IMR-90 (cell line): ENCODE results near the gene USH1G. TPM values are rescaled to one million over a fixed set of nuclear protein-coding genes. Genes with fewer than 3 reads are reported as not detected.

Source experiments
- ATAC-seq: fragments of 200-7000 bp; cut with Tn5 transposase; 2 replicates; pipeline ENCODE4 v1.9.1; 2020; ENCODE audit warnings: low read depth, mild to moderate bottlenecking, moderate library complexity
- BruUV-seq: library from RNA; stranded (reverse); fragments of 400-500 nt; replicated peaks from 2 replicates; lab custom pipeline; 2021; lab: Mats Ljungman, UMichigan
- CTCF ChIA-PET: fragments of 300-600 bp; formaldehyde crosslinking; extraction: SDS; loops from one replicate; lab custom pipeline; 2021; ENCODE audit warnings: antibody characterized with exemption; lab: Yijun Ruan, JAX
- POLR2A ChIA-PET: fragments of 300-600 bp; sonication (Branson Sonifier 250); formaldehyde crosslinking; loops from one replicate; lab custom pipeline; 2022; ENCODE audit warnings: antibody characterized with exemption; ENCODE audit not compliant: unreplicated experiment; lab: Charles Lee
- DNase-seq: peaks from one replicate; pipeline ENCODE4 v3.0.0; 2013
- H2AFZ ChIP-seq: replicated peaks from 2 replicates; pipeline ENCODE3; 2013; ENCODE audit warnings: low read length, mild to moderate bottlenecking; ENCODE audit not compliant: poor library complexity
- H2AK5ac ChIP-seq: 2 replicates; pipeline ENCODE4 v1.6.1; 2013; ENCODE audit warnings: low read depth, low read length, inconsistent platforms
- H2AK9ac ChIP-seq: replicated peaks from 2 replicates; pipeline ENCODE3; 2013; ENCODE audit warnings: mild to moderate bottlenecking, low read depth, low read length, moderate library complexity; ENCODE audit not compliant: poor library complexity
- H2BK120ac ChIP-seq: 2 replicates; pipeline ENCODE4 v1.6.1; 2013; ENCODE audit warnings: low read depth, low read length, inconsistent platforms
- H2BK15ac ChIP-seq: 3 replicates; pipeline ENCODE4 v1.6.1; 2013; ENCODE audit warnings: low read depth, low read length, inconsistent platforms
- H2BK20ac ChIP-seq: 2 replicates; pipeline ENCODE4 v1.6.1; 2013; ENCODE audit warnings: low read depth, mild to moderate bottlenecking, inconsistent platforms, low read length, moderate library complexity
- H2BK5ac ChIP-seq: 2 replicates; pipeline ENCODE4 v1.6.1; 2013; ENCODE audit warnings: mild to moderate bottlenecking, low read depth, low read length, inconsistent platforms; ENCODE audit not compliant: poor library complexity, severe bottlenecking
- H3K14ac ChIP-seq: replicated peaks from 2 replicates; pipeline ENCODE4 v1.6.1; 2013; ENCODE audit warnings: low read depth, low read length, inconsistent platforms
- H3K18ac ChIP-seq: 2 replicates; pipeline ENCODE4 v1.6.1; 2013; ENCODE audit warnings: low read depth, low read length, control low read depth
- H3K23ac ChIP-seq: 2 replicates; pipeline ENCODE4 v1.6.1; 2013; ENCODE audit warnings: low read depth, low read length, inconsistent platforms
- H3K27ac ChIP-seq: 2 replicates; pipeline ENCODE4 v1.5.1; 2013; ENCODE audit warnings: mild to moderate bottlenecking, control low read depth, low read length; ENCODE audit not compliant: insufficient read depth
- H3K27me3 ChIP-seq: 2 replicates; pipeline ENCODE4 v1.6.1; 2013; ENCODE audit warnings: low read length; ENCODE audit not compliant: control insufficient read depth, insufficient read depth
- H3K36me3 ChIP-seq: 2 replicates; pipeline ENCODE4 v1.6.1; 2013; ENCODE audit warnings: low read length, mixed read lengths; ENCODE audit not compliant: control insufficient read depth, insufficient read depth
- H3K4ac ChIP-seq: 2 replicates; pipeline ENCODE4 v1.6.1; 2013; ENCODE audit warnings: low read depth, low read length, inconsistent platforms
- H3K4me1 ChIP-seq: 2 replicates; pipeline ENCODE4 v1.6.1; 2013; ENCODE audit warnings: low read length, mixed read lengths; ENCODE audit not compliant: control insufficient read depth, insufficient read depth
- H3K4me2 ChIP-seq: 2 replicates; pipeline ENCODE4 v1.6.1; 2013; ENCODE audit warnings: low read depth, mild to moderate bottlenecking, control low read depth, low read length, moderate library complexity
- H3K4me3 ChIP-seq: 2 replicates; pipeline ENCODE4 v1.5.1; 2013; ENCODE audit warnings: low read depth, mild to moderate bottlenecking, control low read depth, low read length, moderate library complexity; ENCODE audit not compliant: insufficient read depth
- H3K56ac ChIP-seq: 2 replicates; pipeline ENCODE4 v1.6.1; 2013; ENCODE audit warnings: low read length, inconsistent platforms; ENCODE audit not compliant: insufficient read depth; ENCODE audit errors: extremely low read depth
- H3K79me1 ChIP-seq, 2 experiments: 2 replicates each; pipeline ENCODE4 v1.6.1; 2013; ENCODE audit warnings: low read length in 2 of 2, inconsistent platforms in 1 of 2, low read depth in 1 of 2
- H3K9ac ChIP-seq: 2 replicates; pipeline ENCODE4 v1.6.1; 2013; ENCODE audit warnings: low read depth, low read length, control low read depth
- H3K9me1 ChIP-seq: 2 replicates; pipeline ENCODE4 v1.6.1; 2013; ENCODE audit warnings: low read length, inconsistent platforms; ENCODE audit not compliant: insufficient read depth
- H3K9me3 ChIP-seq: 2 replicates; pipeline ENCODE4 v1.6.1; 2013; ENCODE audit warnings: low read length; ENCODE audit not compliant: control insufficient read depth, insufficient read depth
- H4K20me1 ChIP-seq: 2 replicates; pipeline ENCODE4 v1.6.1; 2013; ENCODE audit warnings: low read length, inconsistent platforms; ENCODE audit not compliant: insufficient read depth
- H4K5ac ChIP-seq: 2 replicates; pipeline ENCODE4 v1.6.1; 2013; ENCODE audit warnings: mild to moderate bottlenecking, low read depth, low read length, control low read depth
- H4K8ac ChIP-seq, 2 experiments: 2 replicates each; pipeline ENCODE4 v1.6.1; 2013; ENCODE audit warnings: low read depth in 2 of 2, low read length in 2 of 2, control low read depth in 1 of 2, inconsistent platforms in 1 of 2
- H4K91ac ChIP-seq: 2 replicates; pipeline ENCODE4 v1.6.1; 2013; ENCODE audit warnings: low read depth, low read length, inconsistent platforms; ENCODE audit not compliant: insufficient read depth
- BHLHE40 ChIP-seq: fragments of 150-350 bp; IDR thresholded peaks from 2 replicates; pipeline ENCODE4 v1.6.1; 2016; ENCODE audit warnings: mild to moderate bottlenecking, low read depth, low read length
- FOS ChIP-seq: fragments of 150-350 bp; IDR thresholded peaks from 2 replicates; pipeline ENCODE4 v1.6.1; 2016; ENCODE audit warnings: low read depth, low read length
- MAFK ChIP-seq: IDR thresholded peaks from 2 replicates; pipeline ENCODE4 v1.6.1; 2012; ENCODE audit warnings: low read depth, low read length, improper control_type of control experiment
- MAZ ChIP-seq: IDR thresholded peaks from 2 replicates; pipeline ENCODE4 v1.6.1; 2012; ENCODE audit warnings: low read depth, mild to moderate bottlenecking, low read length, improper control_type of control experiment, moderate library complexity, borderline replicate concordance
- MXI1 ChIP-seq: IDR thresholded peaks from 2 replicates; pipeline ENCODE4 v1.6.1; 2012; ENCODE audit warnings: low read depth, mild to moderate bottlenecking, low read length, moderate library complexity, borderline replicate concordance
- RAD21 ChIP-seq: IDR thresholded peaks from 2 replicates; pipeline ENCODE4 v1.6.1; 2012; ENCODE audit warnings: low read length, improper control_type of control experiment
- RCOR1 ChIP-seq: IDR thresholded peaks from 2 replicates; pipeline ENCODE4 v1.6.1; 2012; ENCODE audit warnings: mild to moderate bottlenecking, low read length, improper control_type of control experiment; ENCODE audit not compliant: insufficient replicate concordance
- RFX5 ChIP-seq: IDR thresholded peaks from 2 replicates; pipeline ENCODE4 v1.8.0; 2012; ENCODE audit warnings: low read depth, mild to moderate bottlenecking, low read length, moderate library complexity
- SMC3 ChIP-seq: fragments of 150-350 bp; IDR thresholded peaks from 2 replicates; pipeline ENCODE4 v1.6.1; 2016; ENCODE audit warnings: low read depth, mild to moderate bottlenecking, antibody characterized with exemption, low read length, moderate library complexity
- WGBS, 2 experiments: methylation state at CpG; one replicate each; pipeline versions ENCODE4 v1.1.5 to v1.1.7; 2013; ENCODE audit warnings: missing lambda C conversion rate in 2 of 2; ENCODE audit not compliant: insufficient read length in 1 of 2; ENCODE audit errors: extremely low coverage in 2 of 2; 5-methylcytosine and 5-hydroxymethylcytosine counted together
- dilution Hi-C: fragments of 300-500 bp; cut with HindIII; formaldehyde crosslinking; loops from one replicate; pipeline ENCODE4 v1.14.3; 2018; ENCODE audit warnings: low sequenced_read_pairs; ENCODE audit not compliant: unreplicated experiment
- in situ Hi-C: fragments of 300-500 bp; cut with MboI; formaldehyde crosslinking; loops from 3 replicates; pipeline ENCODE4 v1.14.3; 2019; ENCODE audit warnings: low sequenced_read_pairs, inconsistent platforms, mixed read lengths
- intact Hi-C: fragments of 100-400 bp; cut with micrococcal nuclease; formaldehyde crosslinking; loops from 2 replicates; pipeline ENCODE4 v1.10.0; 2022
- polyA plus RNA-seq, 3 experiments: library from polyadenylated mRNA; depleted of rRNA; stranded (reverse); fragments of >200 nt; gene quantifications; 2 replicates each; pipeline ENCODE4 v1.2.3, GENCODE V29; 2012; ENCODE audit warnings: low replicate concordance in 1 of 3
- total RNA-seq: library from RNA; depleted of rRNA; stranded (reverse); fragments of >200 nt; gene quantifications from 2 replicates; pipeline ENCODE4 v1.2.3, GENCODE V29; 2012
- TF ChIP-seq, protein P1 (sequence below): fragments of 150-350 bp; IDR thresholded peaks from 2 replicates; pipeline ENCODE4 v1.6.1; 2016; ENCODE audit warnings: low read depth, mild to moderate bottlenecking, low read length, moderate library complexity, borderline replicate concordance
- TF ChIP-seq, protein P2 (sequence below): conservative IDR thresholded peaks from 2 replicates; pipeline ENCODE4 v1.5.1; 2012; ENCODE audit warnings: mild to moderate bottlenecking, low read depth, low read length, improper control_type of control experiment

The USH1G gene
- total and polyA plus RNA-seq, 2 of the 4 experiments (the other 2 are of a cell fraction), result not detected

DNA sequence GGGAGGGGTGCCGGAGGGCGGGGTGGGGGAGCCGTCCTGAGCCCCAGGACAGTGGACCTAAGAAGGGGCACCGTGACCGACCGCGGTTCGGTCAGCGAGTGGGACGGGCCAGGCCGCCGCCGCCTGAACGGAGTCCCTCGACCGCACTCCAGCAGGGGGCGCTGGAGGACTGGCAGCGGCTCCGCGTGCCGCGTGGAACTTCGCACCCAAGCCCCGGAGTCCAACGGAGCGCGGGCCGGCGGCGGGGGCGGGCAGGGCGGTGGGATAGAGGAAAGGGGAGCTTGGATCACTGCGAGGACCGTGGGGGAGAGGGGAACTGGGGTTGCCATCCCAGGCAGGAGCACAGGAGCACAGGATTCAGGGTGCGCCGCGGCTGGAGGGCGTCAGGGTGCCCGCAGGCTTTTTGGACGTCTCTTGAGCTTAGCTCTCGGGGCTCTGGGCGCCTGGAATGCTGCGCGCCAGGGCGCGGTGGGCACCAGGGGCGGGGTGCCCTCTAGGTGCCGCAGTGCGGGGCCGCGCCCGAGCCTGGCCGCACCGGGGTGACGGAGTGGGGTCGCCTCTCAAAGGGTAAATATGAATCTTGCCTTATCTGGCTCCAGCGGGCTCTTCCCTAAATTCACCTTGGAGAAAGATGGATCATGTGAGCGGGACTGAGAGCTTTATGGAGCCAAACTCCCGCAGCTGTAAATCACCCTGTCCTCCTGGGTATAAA is 639 bp upstream of the USH1G start:
- dilution Hi-C loops, result no loop called here
- peak; percentile 65 for TF ChIP-seq RAD21
- peak; percentile 25; the same call in 1 of the 2 replicates for TF ChIP-seq SMC3
- TF ChIP-seq MAFK, result no peak
- TF ChIP-seq MXI1, result no peak
- TF ChIP-seq RCOR1, result no peak
- no peak for TF ChIP-seq FOS
- no peak for TF ChIP-seq RFX5
- TF ChIP-seq, protein P1, sequence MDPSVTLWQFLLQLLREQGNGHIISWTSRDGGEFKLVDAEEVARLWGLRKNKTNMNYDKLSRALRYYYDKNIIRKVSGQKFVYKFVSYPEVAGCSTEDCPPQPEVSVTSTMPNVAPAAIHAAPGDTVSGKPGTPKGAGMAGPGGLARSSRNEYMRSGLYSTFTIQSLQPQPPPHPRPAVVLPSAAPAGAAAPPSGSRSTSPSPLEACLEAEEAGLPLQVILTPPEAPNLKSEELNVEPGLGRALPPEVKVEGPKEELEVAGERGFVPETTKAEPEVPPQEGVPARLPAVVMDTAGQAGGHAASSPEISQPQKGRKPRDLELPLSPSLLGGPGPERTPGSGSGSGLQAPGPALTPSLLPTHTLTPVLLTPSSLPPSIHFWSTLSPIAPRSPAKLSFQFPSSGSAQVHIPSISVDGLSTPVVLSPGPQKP, result no peak
- TF ChIP-seq, protein P2, sequence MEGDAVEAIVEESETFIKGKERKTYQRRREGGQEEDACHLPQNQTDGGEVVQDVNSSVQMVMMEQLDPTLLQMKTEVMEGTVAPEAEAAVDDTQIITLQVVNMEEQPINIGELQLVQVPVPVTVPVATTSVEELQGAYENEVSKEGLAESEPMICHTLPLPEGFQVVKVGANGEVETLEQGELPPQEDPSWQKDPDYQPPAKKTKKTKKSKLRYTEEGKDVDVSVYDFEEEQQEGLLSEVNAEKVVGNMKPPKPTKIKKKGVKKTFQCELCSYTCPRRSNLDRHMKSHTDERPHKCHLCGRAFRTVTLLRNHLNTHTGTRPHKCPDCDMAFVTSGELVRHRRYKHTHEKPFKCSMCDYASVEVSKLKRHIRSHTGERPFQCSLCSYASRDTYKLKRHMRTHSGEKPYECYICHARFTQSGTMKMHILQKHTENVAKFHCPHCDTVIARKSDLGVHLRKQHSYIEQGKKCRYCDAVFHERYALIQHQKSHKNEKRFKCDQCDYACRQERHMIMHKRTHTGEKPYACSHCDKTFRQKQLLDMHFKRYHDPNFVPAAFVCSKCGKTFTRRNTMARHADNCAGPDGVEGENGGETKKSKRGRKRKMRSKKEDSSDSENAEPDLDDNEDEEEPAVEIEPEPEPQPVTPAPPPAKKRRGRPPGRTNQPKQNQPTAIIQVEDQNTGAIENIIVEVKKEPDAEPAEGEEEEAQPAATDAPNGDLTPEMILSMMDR, result peak; percentile 66
- no peak for TF ChIP-seq MAZ
- no peak for TF ChIP-seq BHLHE40
- H2BK20ac ChIP-seq, result no peak overlapping the region
- POLR2A ChIA-PET, result no interaction called here
- no peaks in the 10 kb centered on the region for H3K9me1 ChIP-seq
- intact Hi-C loops, result loop anchor here (1.0 kb wide), 1 partner anchor 35 kb away; no protein-coding TSS in a partner anchor
- no peak overlapping the region for H2BK15ac ChIP-seq
- H3K27me3 ChIP-seq, result peaks cover 87% of the 10 kb centered on the region
- no peak overlapping the region for H2BK5ac ChIP-seq
- H3K4me2 ChIP-seq, result peak overlapping the region; percentile 27; the same call in 1 of the 2 replicates
- H3K4me1 ChIP-seq, result no peaks in the 10 kb centered on the region
- BruUV-seq, result no TSS peak
- H4K5ac ChIP-seq, result no peak overlapping the region
- in situ Hi-C loops, result no loop called here
- WGBS, 2 experiments, result 0% methylated on average over 10 of the region's 59 CpGs; no CpG with 5 or more reads in 1 of the 2 experiments
- ATAC-seq, result peak; percentile 77
- H2BK120ac ChIP-seq, result no peak overlapping the region
- no peaks in the 10 kb centered on the region for H3K36me3 ChIP-seq
- no peaks in the 10 kb centered on the region for H3K9me3 ChIP-seq
- no peak overlapping the region for H3K9ac ChIP-seq
- DNase-seq, result peak; percentile 27
- H3K56ac ChIP-seq, result no peak overlapping the region
- H3K23ac ChIP-seq, result no peak overlapping the region
- H2AK5ac ChIP-seq, result no peak overlapping the region
- no peak overlapping the region for H3K4me3 ChIP-seq
- CTCF ChIA-PET, result interaction anchor here (1.1 to 1.8 kb wide), 3 partner anchors 25 to 89 kb away, joined by 3 to 10 read pairs (median 4); no protein-coding TSS in a partner anchor
- H4K8ac ChIP-seq, result no peak overlapping the region
- H3K4ac ChIP-seq, result no peak overlapping the region
- H4K91ac ChIP-seq, result no peak overlapping the region
- no peaks in the 10 kb centered on the region for H3K79me1 ChIP-seq
- H2AFZ ChIP-seq, result peak overlapping the region; percentile 63
- no peak overlapping the region for H3K14ac ChIP-seq
- H3K18ac ChIP-seq, result no peak overlapping the region
- H4K20me1 ChIP-seq, result no peaks in the 10 kb centered on the region
- no peak overlapping the region for H2AK9ac ChIP-seq
- H3K27ac ChIP-seq, result no peak overlapping the region
